Lower lobe of right lung (tissue), 2 donors: ENCODE data around the gene RAF1. TPM values are rescaled to one million over a fixed set of nuclear protein-coding genes. Genes with fewer than 3 reads are reported as not detected.

ENCODE experiments used
- ATAC-seq, 2 donors: fragments of 200-7000 bp; cut with Tn5 transposase; one replicate each; pipeline ENCODE4 v1.9.1; 2020 to 2022; ENCODE audit warnings: mild to moderate bottlenecking in 2 of 2, moderate library complexity in 2 of 2
- DNase-seq: peaks from one replicate; pipeline ENCODE4 v3.0.0-alpha.2; 2020
- H3K27ac ChIP-seq: fragments of 200-600 bp; one replicate; pipeline ENCODE4 v1.8.0; 2022
- H3K27me3 ChIP-seq: fragments of 200-600 bp; one replicate; pipeline ENCODE4 v1.8.0; 2022; ENCODE audit warnings: low read depth
- H3K36me3 ChIP-seq: fragments of 200-600 bp; one replicate; pipeline ENCODE4 v1.8.0; 2022; ENCODE audit warnings: mild to moderate bottlenecking
- H3K4me1 ChIP-seq: fragments of 200-600 bp; one replicate; pipeline ENCODE4 v1.8.0; 2022
- H3K4me3 ChIP-seq: fragments of 200-600 bp; one replicate; pipeline ENCODE4 v1.8.0; 2022; ENCODE audit warnings: mild to moderate bottlenecking
- H3K9me3 ChIP-seq: fragments of 200-600 bp; one replicate; pipeline ENCODE4 v1.8.0; 2022
- CTCF ChIP-seq: fragments of 200-600 bp; IDR thresholded peaks from one replicate; pipeline ENCODE4 v1.8.0; 2022; ENCODE audit warnings: antibody characterized with exemption, mild to moderate bottlenecking
- intact Hi-C: fragments of 100-400 bp; cut with DNase I; formaldehyde crosslinking; loops from one replicate; pipeline ENCODE4 v1.11.0; 2022
- total RNA-seq: library from RNA; stranded (reverse); fragmentation: NEBNext Ultra II Directional; extraction: Animal tissue kit (Norgen Biotek cat#: 25700); gene quantifications from one replicate; pipeline ENCODE4 v1.2.1, GENCODE V29; 2021
- donor health status: DM: no; HTN: yes; CAD: no; lungs with severe emphysema.

Gene RAF1
- total RNA-seq, 1 donor from 2014 or later: 92.7 TPM

GRCh38 chr3:12591997-12592715 lies 71.8 kb downstream of the RAF1 start:
- Histone ChIP-seq H3K36me3 (peaks cover 99% of the 10 kb centered on the region), H3K27ac (no peak overlapping the region), H3K4me1 (no peaks in the 10 kb centered on the region), H3K9me3 (no peaks in the 10 kb centered on the region), H3K27me3 (no peaks in the 10 kb centered on the region), H3K4me3 (no peak overlapping the region)
- no peak for TF ChIP-seq CTCF
- intact Hi-C loops: no loop called here
- ATAC-seq: no peak
- DNase-seq: no peak

GRCh38 chr3:12591456-12591855 lies 72.5 kb downstream of the RAF1 start:
- Histone ChIP-seq H3K4me1 (no peaks in the 10 kb centered on the region), H3K27ac (no peak overlapping the region), H3K9me3 (no peaks in the 10 kb centered on the region), H3K27me3 (no peaks in the 10 kb centered on the region), H3K36me3 (peaks cover 99% of the 10 kb centered on the region), H3K4me3 (no peak overlapping the region)
- intact Hi-C loops: no loop called here
- no peak for TF ChIP-seq CTCF
- no peak for DNase-seq
- ATAC-seq: no peak

DNA sequence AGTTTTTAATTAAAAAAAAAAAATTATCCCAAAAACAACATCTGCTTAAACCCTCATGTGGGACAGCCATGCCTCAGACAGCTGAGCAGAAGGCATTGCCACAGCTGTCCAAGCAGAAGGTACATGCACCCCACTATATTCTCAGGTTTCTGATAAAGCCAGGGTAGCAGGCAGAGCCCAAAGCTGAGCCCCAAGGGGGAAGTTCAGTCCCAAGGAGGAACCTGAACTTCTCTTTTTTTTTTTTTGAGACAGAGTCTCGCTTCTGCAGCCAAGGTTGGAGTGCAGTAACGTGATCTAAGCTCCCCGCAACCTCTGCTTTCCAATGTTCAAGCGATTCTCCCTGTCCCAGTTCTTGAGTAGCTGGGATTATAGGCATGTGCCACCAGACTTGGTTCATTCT lies 73.8 kb downstream of the RAF1 start:
- intact Hi-C loops: no loop called here
- TF ChIP-seq CTCF: no peak
- ATAC-seq: peak; percentile 54 to 65
- H3K27ac ChIP-seq: no peak overlapping the region
- H3K4me3 ChIP-seq: no peak overlapping the region
- H3K4me1 ChIP-seq: no peaks in the 10 kb centered on the region
- no peak for DNase-seq
- peaks cover 99% of the 10 kb centered on the region for H3K36me3 ChIP-seq
- H3K27me3 ChIP-seq: no peaks in the 10 kb centered on the region
- no peaks in the 10 kb centered on the region for H3K9me3 ChIP-seq

DNA sequence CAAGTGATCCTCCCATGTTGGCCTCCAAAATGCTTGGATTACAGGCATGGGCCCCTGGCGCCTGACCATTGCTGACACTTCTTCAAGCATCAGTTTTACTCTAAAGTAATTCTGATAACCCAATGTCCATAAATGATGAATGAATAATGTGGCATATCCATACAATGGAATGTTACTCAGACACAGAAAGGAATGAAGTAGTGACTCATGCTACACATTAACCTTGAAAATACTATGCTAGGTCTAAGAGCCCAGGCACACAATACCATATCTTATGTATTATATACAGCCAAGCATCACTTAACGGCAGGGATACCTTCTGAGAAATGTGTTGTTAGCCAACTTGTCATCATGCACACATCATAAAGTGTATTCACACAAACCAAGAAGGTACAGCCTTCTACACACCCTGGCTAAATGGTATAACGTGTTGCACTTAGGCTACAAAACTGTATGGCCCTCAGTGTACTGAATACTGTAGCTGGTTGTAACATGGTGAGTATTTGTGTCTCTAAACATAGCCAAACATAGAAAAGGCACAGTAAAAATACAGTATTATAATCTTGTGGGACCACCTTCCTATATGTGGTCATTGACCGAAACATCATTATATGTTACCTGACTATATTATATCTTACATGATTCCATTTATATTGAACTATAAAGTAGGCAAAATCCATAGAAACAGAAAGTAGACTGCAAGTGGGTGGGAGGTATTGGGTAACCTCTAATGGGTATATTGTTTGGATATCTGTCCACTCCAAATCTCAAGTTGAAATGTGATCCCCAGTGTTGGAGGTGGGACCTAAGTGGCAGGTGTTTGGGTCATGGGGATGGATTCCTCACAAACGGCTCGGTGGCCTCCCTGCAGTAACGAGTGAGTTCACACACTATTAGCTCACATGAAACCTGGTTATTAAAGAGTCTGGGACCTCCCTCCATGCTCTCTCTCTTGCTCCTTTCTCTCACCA lies 75.6 kb downstream of the RAF1 start:
- intact Hi-C loops: no loop called here
- DNase-seq (no peak), ATAC-seq (peak; percentile 73 to 75)
- no peaks in the 10 kb centered on the region for H3K27me3 ChIP-seq
- H3K4me3 ChIP-seq: no peak overlapping the region
- TF ChIP-seq CTCF: no peak
- H3K36me3 ChIP-seq: peaks cover 99% of the 10 kb centered on the region
- no peaks in the 10 kb centered on the region for H3K9me3 ChIP-seq
- no peaks in the 10 kb centered on the region for H3K4me1 ChIP-seq
- no peak overlapping the region for H3K27ac ChIP-seq

DNA sequence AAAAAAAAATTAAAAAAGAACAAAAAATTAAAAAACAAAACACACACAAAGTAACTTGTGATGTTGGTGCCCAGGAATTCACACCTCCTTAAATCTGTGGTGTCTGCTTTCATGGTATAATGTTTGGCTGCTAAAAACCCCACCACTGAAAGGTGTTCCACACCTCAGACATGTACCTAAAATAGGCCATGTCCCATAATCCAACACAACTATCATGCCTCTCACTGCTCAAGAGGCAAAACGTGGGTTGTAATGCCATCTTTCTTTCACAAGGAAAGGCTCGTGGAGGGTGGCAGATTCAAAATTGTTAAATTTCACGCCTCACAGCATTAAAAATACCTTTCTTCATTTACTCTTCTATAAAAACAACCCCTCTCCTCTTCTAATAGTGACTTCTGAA lies 77.5 kb downstream of the RAF1 start:
- ATAC-seq: no peak
- intact Hi-C loops: no loop called here
- H3K36me3 ChIP-seq: peaks cover 100% of the 10 kb centered on the region
- H3K4me1 ChIP-seq: no peaks in the 10 kb centered on the region
- DNase-seq: no peak
- H3K4me3 ChIP-seq: no peak overlapping the region
- no peaks in the 10 kb centered on the region for H3K27me3 ChIP-seq
- no peak overlapping the region for H3K27ac ChIP-seq
- no peaks in the 10 kb centered on the region for H3K9me3 ChIP-seq
- TF ChIP-seq CTCF: no peak
